GM18498 (cell line): ENCODE measurements around the gene STXBP5L.
"Not testable (repeated sequence)": the region's sequence is repeated elsewhere in the genome, so short reads cannot be mapped to it uniquely, and the experiment has no call there.

ENCODE experiments used
- ATAC-seq: cut with Tn5 transposase; IDR thresholded peaks from one replicate; pipeline ENCODE4 v1.9.1; 2021; ENCODE audit warnings: mild to moderate bottlenecking, moderate library complexity; ENCODE audit not compliant: unreplicated experiment

STXBP5L gene

GRCh38 chr3:121414924-121415323, 506.9 kb downstream of the STXBP5L start:
- ATAC-seq = no peak

- no peak for ATAC-seq
Measured at GRCh38 chr3:121418182-121418581, 510.2 kb downstream of the STXBP5L start.

- ATAC-seq = no peak
Measured at GRCh38 chr3:121424549-121424948, 516.5 kb downstream of the STXBP5L start.

GRCh38 chr3:121430664-121431215, 522.7 kb downstream of the STXBP5L start:
- ATAC-seq = no peak

- peak; percentile 95 for ATAC-seq
Measured at GRCh38 chr3:121431726-121432517, 523.9 kb downstream of the STXBP5L start.

- ATAC-seq = no peak
Measured at GRCh38 chr3:121436074-121436473, 528.1 kb downstream of the STXBP5L start.

GRCh38 chr3:121436641-121437040, 528.6 kb downstream of the STXBP5L start:
- no peak for ATAC-seq

GRCh38 chr3:121443456-121443855, 535.5 kb downstream of the STXBP5L start:
- ATAC-seq = no peak

- ATAC-seq = not testable (repeated sequence)
Measured at GRCh38 chr3:121451752-121452151, 543.7 kb downstream of the STXBP5L start.

GRCh38 chr3:121462565-121462964, 554.6 kb downstream of the STXBP5L start:
- ATAC-seq = no peak

GRCh38 chr3:121463745-121464144, 555.7 kb downstream of the STXBP5L start:
- ATAC-seq = no peak

GRCh38 chr3:121467085-121467484, 559.1 kb downstream of the STXBP5L start:
- no peak for ATAC-seq

- ATAC-seq = no peak
Measured at GRCh38 chr3:121473001-121473400, 565.0 kb downstream of the STXBP5L start.
